Large intestine (tissue), 3 donors: ENCODE results near the gene MYCBPAP. TPM values are rescaled to one million over a fixed set of nuclear protein-coding genes. Genes with fewer than 3 reads are reported as not detected.

Experiments
- DNase-seq, 2 donors: peaks; one replicate each; pipeline versions ENCODE4 v3.0.0 to v3.0.0-alpha.2; 2013
- H3K27ac ChIP-seq: one replicate; pipeline ENCODE4 v1.5.1; 2013; ENCODE audit warnings: low read length
- H3K27me3 ChIP-seq: 2 replicates; pipeline ENCODE4 v1.6.1; 2013; ENCODE audit warnings: low read length; ENCODE audit not compliant: control insufficient read depth, insufficient read depth
- H3K36me3 ChIP-seq: 2 replicates; pipeline ENCODE4 v1.6.1; 2013; ENCODE audit warnings: low read length; ENCODE audit not compliant: control insufficient read depth, insufficient read depth
- H3K4me1 ChIP-seq: one replicate; pipeline ENCODE4 v1.6.1; 2013; ENCODE audit warnings: low read length; ENCODE audit not compliant: control insufficient read depth, insufficient read depth
- H3K4me3 ChIP-seq: one replicate; pipeline ENCODE4 v1.5.1; 2013; ENCODE audit warnings: low read length
- H3K9me3 ChIP-seq: one replicate; pipeline ENCODE4 v1.6.1; 2013; ENCODE audit warnings: mild to moderate bottlenecking, low read depth, low read length, moderate library complexity; ENCODE audit not compliant: control insufficient read depth
- WGBS: methylation state at CpG from one replicate; pipeline ENCODE4 v1.1.5; 2013; ENCODE audit warnings: low lambda C conversion rate; ENCODE audit not compliant: insufficient coverage; 5-methylcytosine and 5-hydroxymethylcytosine counted together
- polyA plus RNA-seq: library from polyadenylated mRNA; unstranded; fragments of 120-200 nt; gene quantifications from one replicate; pipeline ENCODE4 v1.2.1, GENCODE V29; 2013

MYCBPAP gene
- polyA plus RNA-seq, 1 donor, result 1.8 TPM

- 61% methylated on average over 5 of the region's 8 CpGs for WGBS
- no peak for DNase-seq
- Histone ChIP-seq H3K36me3 (peaks cover 14% of the 10 kb centered on the region), H3K9me3 (no peaks in the 10 kb centered on the region), H3K4me1 (peaks cover 32% of the 10 kb centered on the region), H3K27me3 (no peaks in the 10 kb centered on the region), H3K27ac (no peak overlapping the region), H3K4me3 (no peak overlapping the region)
Measured at GRCh38 chr17:50545311-50545710, 37.1 kb downstream of the MYCBPAP start.

DNA sequence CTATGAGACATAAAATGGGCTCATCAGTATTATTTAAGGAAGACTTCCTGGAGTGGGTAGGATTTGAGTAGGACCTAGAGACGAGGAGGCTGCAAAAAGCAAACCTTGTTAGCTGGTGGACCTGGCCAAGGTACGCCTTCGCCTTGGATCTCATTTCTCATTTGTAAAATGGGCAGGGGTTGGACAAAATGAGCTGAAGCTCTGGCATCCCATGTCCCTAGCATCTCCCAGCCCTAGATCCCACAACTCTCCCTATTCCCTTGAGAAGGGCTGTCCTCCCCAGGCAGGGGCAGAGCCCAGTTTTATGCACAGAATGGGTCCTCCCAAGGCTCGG lies 38.4 kb downstream of the MYCBPAP start:
- H3K4me3 ChIP-seq, result no peak overlapping the region
- no peaks in the 10 kb centered on the region for H3K27me3 ChIP-seq
- no peaks in the 10 kb centered on the region for H3K9me3 ChIP-seq
- DNase-seq, result no peak
- peaks cover 25% of the 10 kb centered on the region for H3K36me3 ChIP-seq
- no peak overlapping the region for H3K27ac ChIP-seq
- H3K4me1 ChIP-seq, result peaks cover 30% of the 10 kb centered on the region
- WGBS, result no CpG with 5 or more reads among the region's 4 CpGs

DNA sequence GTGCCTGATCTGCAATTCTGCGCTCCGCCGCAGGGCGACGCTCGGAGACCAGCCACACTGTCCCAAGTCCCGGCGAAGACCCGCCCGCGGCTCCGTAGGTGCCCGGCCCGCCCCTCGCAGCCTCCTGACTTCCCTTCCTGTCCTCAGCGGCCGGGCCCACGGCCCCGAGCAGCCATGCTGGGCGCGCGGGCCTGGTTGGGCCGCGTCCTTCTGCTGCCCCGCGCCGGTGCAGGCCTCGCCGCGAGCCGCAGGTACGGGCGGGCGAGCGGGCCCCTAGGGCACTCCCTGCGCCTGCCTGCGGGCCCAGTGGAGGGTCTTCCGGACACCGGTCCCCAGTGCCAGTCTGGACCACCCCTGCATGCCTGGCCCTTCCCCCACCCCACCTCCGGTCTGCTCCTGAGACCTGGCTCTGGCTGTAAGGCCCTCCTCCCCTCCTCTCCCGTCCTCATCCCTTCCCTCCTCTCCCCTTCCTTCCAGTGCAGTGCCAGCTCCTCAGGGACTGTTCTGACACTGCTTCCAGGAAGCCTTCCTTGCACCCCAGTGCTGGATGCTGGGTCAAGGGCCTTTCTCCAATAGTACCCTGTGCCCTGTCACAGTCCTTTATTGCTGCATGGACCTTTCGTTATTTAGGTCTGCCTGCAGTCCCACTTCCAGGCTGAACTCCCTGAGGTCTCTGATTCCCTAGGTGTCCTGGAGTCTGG lies 38.9 kb downstream of the MYCBPAP start, which contains the start of gene SPATA20:
Gene SPATA20, plus strand, starts transcription at position 140 of the 701 bp plus-strand sequence. Its CDS starts 35 bp downstream, at position 175.
- Histone ChIP-seq H3K9me3 (no peaks in the 10 kb centered on the region), H3K27me3 (no peaks in the 10 kb centered on the region), H3K27ac (peak within 1 kb of the TSS; percentile 44), H3K4me1 (peaks cover 30% of the 10 kb centered on the region), H3K36me3 (peaks cover 29% of the 10 kb centered on the region), H3K4me3 (peak within 1 kb of the TSS; percentile 54)
- WGBS, result no CpG with 5 or more reads among the region's 42 CpGs
- peak; percentile 91 for DNase-seq

- no peaks in the 10 kb centered on the region for H3K9me3 ChIP-seq
- no peak for DNase-seq
- no peaks in the 10 kb centered on the region for H3K27me3 ChIP-seq
- H3K4me1 ChIP-seq, result peaks cover 26% of the 10 kb centered on the region
- peak overlapping the region; percentile 54 for H3K4me3 ChIP-seq
- H3K27ac ChIP-seq, result no peak overlapping the region
- H3K36me3 ChIP-seq, result peaks cover 29% of the 10 kb centered on the region
- no CpG with 5 or more reads among the region's 5 CpGs for WGBS
Measured at GRCh38 chr17:50547736-50548083, 39.5 kb downstream of the MYCBPAP start.

DNA sequence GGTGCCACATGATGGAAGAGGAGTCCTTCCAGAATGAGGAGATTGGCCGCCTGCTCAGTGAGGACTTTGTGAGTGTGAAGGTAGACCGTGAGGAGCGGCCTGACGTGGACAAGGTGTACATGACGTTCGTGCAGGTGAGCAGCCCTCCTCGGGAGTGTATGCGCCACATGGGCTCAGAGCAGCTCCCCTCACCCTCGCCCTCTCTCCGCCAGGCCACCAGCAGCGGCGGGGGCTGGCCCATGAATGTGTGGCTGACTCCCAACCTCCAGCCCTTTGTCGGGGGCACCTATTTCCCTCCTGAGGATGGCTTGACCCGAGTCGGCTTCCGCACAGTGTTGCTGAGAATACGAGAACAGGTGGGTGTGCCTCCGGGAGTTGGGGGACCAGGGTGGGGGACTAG lies 40.6 kb downstream of the MYCBPAP start:
- H3K27ac ChIP-seq, result no peak overlapping the region
- H3K27me3 ChIP-seq, result no peaks in the 10 kb centered on the region
- peaks cover 14% of the 10 kb centered on the region for H3K4me1 ChIP-seq
- peaks cover 33% of the 10 kb centered on the region for H3K36me3 ChIP-seq
- no peak overlapping the region for H3K4me3 ChIP-seq
- no CpG with 5 or more reads among the region's 18 CpGs for WGBS
- no peak for DNase-seq
- H3K9me3 ChIP-seq, result no peaks in the 10 kb centered on the region

DNA sequence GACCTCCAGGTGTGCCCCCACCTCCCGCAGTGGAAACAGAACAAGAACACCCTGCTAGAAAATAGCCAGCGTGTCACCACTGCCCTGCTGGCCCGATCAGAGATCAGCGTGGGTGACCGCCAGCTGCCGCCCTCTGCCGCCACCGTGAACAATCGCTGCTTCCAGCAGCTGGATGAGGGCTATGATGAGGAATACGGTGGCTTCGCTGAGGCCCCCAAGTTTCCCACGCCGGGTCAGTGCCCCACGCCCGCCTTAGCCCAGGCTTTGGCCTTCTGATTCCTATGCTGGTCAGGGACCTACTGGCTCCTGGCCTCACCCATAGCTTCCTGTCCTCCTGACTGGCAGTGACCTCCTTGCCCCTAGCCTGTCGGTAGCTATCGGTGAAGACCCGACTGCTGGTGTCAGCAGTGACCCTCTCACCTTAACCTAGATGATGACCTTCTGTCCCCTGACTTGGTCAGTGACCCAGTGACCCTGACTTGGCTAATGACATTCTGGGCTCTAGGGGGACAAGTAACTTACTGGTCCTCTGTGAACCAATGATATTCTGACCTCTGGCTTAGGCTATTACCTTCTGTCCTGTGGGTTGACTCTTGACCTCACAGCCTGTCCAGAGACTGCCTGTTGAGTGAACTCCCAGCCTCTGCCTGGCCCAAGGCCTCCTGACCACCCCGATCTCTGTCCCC lies 41.2 kb downstream of the MYCBPAP start:
- Histone ChIP-seq H3K27me3 (no peaks in the 10 kb centered on the region), H3K4me3 (no peak overlapping the region), H3K36me3 (peaks cover 35% of the 10 kb centered on the region), H3K4me1 (peaks cover 14% of the 10 kb centered on the region), H3K27ac (no peak overlapping the region), H3K9me3 (no peaks in the 10 kb centered on the region)
- DNase-seq, result no peak
- WGBS, result no CpG with 5 or more reads among the region's 19 CpGs

DNA sequence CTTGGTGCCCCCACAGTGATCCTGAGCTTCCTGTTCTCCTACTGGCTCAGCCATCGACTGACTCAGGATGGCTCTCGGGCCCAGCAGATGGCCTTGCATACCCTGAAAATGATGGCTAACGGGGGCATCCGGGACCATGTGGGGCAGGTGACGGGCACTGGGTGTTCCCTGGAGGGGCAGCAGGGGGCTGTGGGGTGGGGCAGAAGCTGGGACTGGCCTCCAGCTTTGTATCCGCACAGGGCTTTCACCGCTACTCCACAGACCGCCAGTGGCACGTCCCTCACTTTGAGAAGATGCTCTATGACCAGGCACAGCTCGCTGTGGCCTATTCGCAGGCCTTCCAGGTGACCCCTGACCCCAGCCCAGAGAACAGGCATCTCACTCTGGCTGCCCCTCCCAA lies 41.7 kb downstream of the MYCBPAP start:
- WGBS, result no CpG with 5 or more reads among the region's 11 CpGs
- H3K36me3 ChIP-seq, result peaks cover 35% of the 10 kb centered on the region
- H3K9me3 ChIP-seq, result no peaks in the 10 kb centered on the region
- H3K27ac ChIP-seq, result no peak overlapping the region
- H3K4me1 ChIP-seq, result peaks cover 14% of the 10 kb centered on the region
- H3K4me3 ChIP-seq, result no peak overlapping the region
- no peaks in the 10 kb centered on the region for H3K27me3 ChIP-seq
- DNase-seq, result no peak

DNA sequence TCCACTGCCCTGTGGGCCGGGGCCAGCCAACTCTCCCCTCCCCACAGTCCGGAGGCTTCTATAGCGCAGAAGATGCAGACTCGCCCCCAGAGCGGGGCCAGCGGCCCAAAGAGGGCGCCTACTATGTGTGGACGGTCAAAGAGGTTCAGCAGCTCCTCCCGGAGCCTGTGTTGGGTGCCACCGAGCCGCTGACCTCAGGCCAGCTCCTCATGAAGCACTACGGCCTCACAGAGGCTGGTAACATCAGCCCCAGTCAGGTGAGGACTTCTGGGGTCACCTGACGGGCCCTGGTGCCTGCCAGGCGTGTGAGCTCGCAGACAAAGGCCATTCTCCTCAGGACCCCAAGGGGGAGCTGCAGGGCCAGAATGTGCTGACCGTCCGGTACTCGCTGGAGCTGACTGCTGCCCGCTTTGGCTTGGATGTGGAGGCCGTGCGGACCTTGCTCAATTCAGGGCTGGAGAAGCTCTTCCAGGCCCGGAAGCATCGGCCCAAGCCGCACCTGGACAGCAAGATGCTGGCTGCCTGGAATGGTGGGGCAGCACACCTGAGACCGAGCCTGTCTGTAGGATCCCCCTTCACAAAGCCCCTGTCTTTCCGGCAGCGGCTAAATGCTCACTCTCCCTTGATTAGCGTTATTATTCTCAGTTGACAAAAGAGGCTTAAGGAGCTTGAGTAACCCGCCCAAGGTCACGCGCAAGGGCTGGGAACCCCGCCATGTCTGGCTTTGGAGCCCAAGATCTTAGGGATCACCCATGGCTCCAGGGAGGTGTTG lies 42.6 kb downstream of the MYCBPAP start:
- peaks cover 14% of the 10 kb centered on the region for H3K4me1 ChIP-seq
- DNase-seq, result peak; percentile 81 to 88
- H3K9me3 ChIP-seq, result no peaks in the 10 kb centered on the region
- H3K27me3 ChIP-seq, result no peaks in the 10 kb centered on the region
- no CpG with 5 or more reads among the region's 32 CpGs for WGBS
- H3K4me3 ChIP-seq, result no peak overlapping the region
- H3K36me3 ChIP-seq, result peaks cover 43% of the 10 kb centered on the region
- no peak overlapping the region for H3K27ac ChIP-seq

DNA sequence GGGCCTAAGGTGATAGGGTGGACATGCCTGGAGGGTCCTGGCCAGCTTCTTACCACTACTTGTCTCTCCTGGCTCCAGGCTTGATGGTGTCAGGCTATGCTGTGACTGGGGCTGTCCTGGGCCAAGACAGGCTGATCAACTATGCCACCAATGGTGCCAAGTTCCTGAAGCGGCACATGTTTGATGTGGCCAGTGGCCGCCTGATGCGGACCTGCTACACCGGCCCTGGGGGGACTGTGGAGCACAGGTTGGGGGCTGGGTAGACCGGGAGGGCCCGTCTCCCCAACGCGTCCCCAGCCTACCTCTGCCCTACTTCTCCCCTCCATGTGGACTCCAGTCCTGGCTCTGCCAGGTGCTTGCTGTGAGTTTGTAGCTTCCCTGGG lies 43.2 kb downstream of the MYCBPAP start:
- WGBS, result no CpG with 5 or more reads among the region's 8 CpGs
- Histone ChIP-seq H3K27ac (no peak overlapping the region), H3K4me3 (no peak overlapping the region), H3K27me3 (no peaks in the 10 kb centered on the region), H3K9me3 (no peaks in the 10 kb centered on the region), H3K4me1 (peaks cover 14% of the 10 kb centered on the region), H3K36me3 (peaks cover 44% of the 10 kb centered on the region)
- DNase-seq, result no peak

GRCh38 chr17:50551884-50552283 lies 43.6 kb downstream of the MYCBPAP start:
- DNase-seq, result no peak
- Histone ChIP-seq H3K36me3 (peaks cover 44% of the 10 kb centered on the region), H3K4me3 (no peak overlapping the region), H3K27ac (no peak overlapping the region), H3K27me3 (no peaks in the 10 kb centered on the region), H3K4me1 (peaks cover 14% of the 10 kb centered on the region), H3K9me3 (no peaks in the 10 kb centered on the region)
- WGBS, result no CpG with 5 or more reads among the region's 12 CpGs
